HG02610 (cell line): ENCODE results near the gene RABEP2.

Experiments used
- ATAC-seq: cut with Tn5 transposase; IDR thresholded peaks from one replicate; pipeline ENCODE4 v1.9.1; 2021; ENCODE audit warnings: mild to moderate bottlenecking, moderate library complexity; ENCODE audit not compliant: unreplicated experiment

Gene RABEP2

GRCh38 chr16:28859326-28859725 lies 65.7 kb downstream of the RABEP2 start:
- no peak for ATAC-seq

GRCh38 chr16:28858421-28858820 lies 66.6 kb downstream of the RABEP2 start:
- ATAC-seq, result no peak
